GM23338 (cell line): ENCODE data around the gene PLPP6. TPM values are rescaled to one million over a fixed set of nuclear protein-coding genes. Genes with fewer than 3 reads are reported as not detected.

Experiments used
- ATAC-seq: fragments of 200-7000 bp; cut with Tn5 transposase; 3 replicates; pipeline ENCODE4 v1.9.1; 2020
- DNase-seq: peaks from one replicate; pipeline ENCODE4 v3.0.0-alpha.2; 2015; ENCODE audit warnings: low spot score
- H2AFZ ChIP-seq: fragments of 200-600 bp; sonication (generic); 2 replicates; pipeline ENCODE4 v1.8.0; 2016; ENCODE audit warnings: antibody characterized with exemption, mild to moderate bottlenecking, moderate library complexity
- H3F3A ChIP-seq: fragments of 200-600 bp; sonication (generic); replicated peaks from 2 replicates; pipeline ENCODE4 v1.8.0; 2017; ENCODE audit warnings: antibody characterized with exemption, mixed run types, low read depth
- H3K27ac ChIP-seq: fragments of 200-600 bp; sonication (generic); 2 replicates; pipeline ENCODE4 v1.6.1; 2016; ENCODE audit warnings: low read depth
- H3K27me3 ChIP-seq: fragments of 200-600 bp; sonication (generic); 2 replicates; pipeline ENCODE4 v1.8.0; 2016; ENCODE audit warnings: mild to moderate bottlenecking, mixed run types, moderate library complexity; ENCODE audit not compliant: insufficient read depth
- H3K36me3 ChIP-seq: fragments of 200-600 bp; sonication (generic); 2 replicates; pipeline ENCODE4 v1.8.0; 2016; ENCODE audit warnings: mild to moderate bottlenecking; ENCODE audit not compliant: insufficient read depth
- H3K4me1 ChIP-seq: fragments of 200-600 bp; sonication (generic); 2 replicates; pipeline ENCODE4 v1.8.0; 2016; ENCODE audit warnings: mild to moderate bottlenecking, moderate library complexity; ENCODE audit not compliant: insufficient read depth
- H3K4me2 ChIP-seq: fragments of 200-600 bp; sonication (generic); 2 replicates; pipeline ENCODE4 v1.7.1; 2017; ENCODE audit warnings: mixed run types
- H3K4me3 ChIP-seq: fragments of 200-600 bp; sonication (generic); 2 replicates; pipeline ENCODE4 v1.6.1; 2016; ENCODE audit warnings: mixed run types
- H3K79me2 ChIP-seq: fragments of 200-600 bp; sonication (generic); replicated peaks from 2 replicates; pipeline ENCODE4 v1.8.0; 2017; ENCODE audit warnings: mild to moderate bottlenecking; ENCODE audit not compliant: insufficient read depth
- H3K9me2 ChIP-seq: fragments of 200-600 bp; sonication (generic); 2 replicates; pipeline ENCODE4 v1.8.0; 2017; ENCODE audit not compliant: insufficient read depth
- H4K20me1 ChIP-seq: fragments of 200-600 bp; sonication (generic); replicated peaks from 2 replicates; pipeline ENCODE4 v1.8.0; 2017; ENCODE audit warnings: mild to moderate bottlenecking; ENCODE audit not compliant: insufficient read depth
- H3K27ac Mint-ChIP-seq: 2 replicates; pipeline ENCODE4 v1.8.0; 2020; ENCODE audit warnings: inconsistent platforms, mild to moderate bottlenecking, moderate library complexity, mixed read lengths
- H3K27me3 Mint-ChIP-seq: 3 replicates; pipeline ENCODE4 v1.8.0; 2022; ENCODE audit warnings: low read depth, mild to moderate bottlenecking, moderate library complexity, mixed read lengths, inconsistent platforms; ENCODE audit not compliant: insufficient read depth, poor library complexity
- H3K36me3 Mint-ChIP-seq: 3 replicates; pipeline ENCODE4 v1.8.0; 2021; ENCODE audit warnings: low read depth, mild to moderate bottlenecking, inconsistent platforms, moderate library complexity, mixed read lengths
- H3K4me1 Mint-ChIP-seq: 3 replicates; pipeline ENCODE4 v1.8.0; 2020; ENCODE audit warnings: mild to moderate bottlenecking, inconsistent platforms, mixed read lengths
- H3K4me3 Mint-ChIP-seq: 3 replicates; pipeline ENCODE4 v1.8.0; 2021; ENCODE audit warnings: moderate library complexity, mild to moderate bottlenecking, inconsistent platforms, mixed read lengths
- H3K9me3 Mint-ChIP-seq: 3 replicates; pipeline ENCODE4 v1.8.0; 2020; ENCODE audit warnings: moderate library complexity, mild to moderate bottlenecking, inconsistent platforms, mixed read lengths
- CREB1 ChIP-seq: fragments of 250-450 bp; sonication (Bioruptor Pico); IDR thresholded peaks from 2 replicates; pipeline ENCODE4 v1.5.0; 2020; ENCODE audit warnings: low read depth, mild to moderate bottlenecking, moderate library complexity
- JUNB ChIP-seq: IDR thresholded peaks from one replicate; pipeline ENCODE4 v1.6.1; 2016; ENCODE audit warnings: antibody characterized with exemption; ENCODE audit not compliant: unreplicated experiment
- ZNF114 ChIP-seq: fragments of 250-450 bp; sonication (Bioruptor Pico); IDR thresholded peaks from 2 replicates; pipeline ENCODE4 v1.5.0; 2020; ENCODE audit warnings: mild to moderate bottlenecking, moderate library complexity
- ZNF331 ChIP-seq: fragments of 250-450 bp; sonication (Bioruptor Pico); IDR thresholded peaks from 2 replicates; pipeline ENCODE4 v1.5.0; 2020; ENCODE audit warnings: low read depth, mild to moderate bottlenecking, moderate library complexity
- polyA plus RNA-seq: library from polyadenylated mRNA; unstranded; fragments of >200 nt; fragmentation: Nextera tagmentation; extraction: Ambion mirVana; gene quantifications from 2 replicates; pipeline ENCODE4 v1.2.1, GENCODE V29; 2016
- total RNA-seq: library from RNA; depleted of rRNA; stranded (reverse); fragments of >200 nt; shearing (Covaris generic); gene quantifications from 2 replicates; pipeline ENCODE4 v1.2.3, GENCODE V29; 2014
- TF ChIP-seq, protein P1 (sequence below): IDR thresholded peaks from one replicate; pipeline ENCODE4 v1.6.1; 2018; ENCODE audit warnings: antibody characterized with exemption; ENCODE audit not compliant: unreplicated experiment
- TF ChIP-seq, protein P2 (sequence below): fragments of 250-450 bp; sonication (Bioruptor Pico); IDR thresholded peaks from 2 replicates; pipeline ENCODE4 v1.5.0; 2020; ENCODE audit warnings: mild to moderate bottlenecking, moderate library complexity
- TF ChIP-seq, protein P3 (sequence below): IDR thresholded peaks from 2 replicates; pipeline ENCODE4 v1.6.1; 2016; ENCODE audit warnings: antibody characterized with exemption

The PLPP6 gene
- total and polyA plus RNA-seq, 2 experiments from 2014 or later = 6.3 to 13.2 TPM

DNA sequence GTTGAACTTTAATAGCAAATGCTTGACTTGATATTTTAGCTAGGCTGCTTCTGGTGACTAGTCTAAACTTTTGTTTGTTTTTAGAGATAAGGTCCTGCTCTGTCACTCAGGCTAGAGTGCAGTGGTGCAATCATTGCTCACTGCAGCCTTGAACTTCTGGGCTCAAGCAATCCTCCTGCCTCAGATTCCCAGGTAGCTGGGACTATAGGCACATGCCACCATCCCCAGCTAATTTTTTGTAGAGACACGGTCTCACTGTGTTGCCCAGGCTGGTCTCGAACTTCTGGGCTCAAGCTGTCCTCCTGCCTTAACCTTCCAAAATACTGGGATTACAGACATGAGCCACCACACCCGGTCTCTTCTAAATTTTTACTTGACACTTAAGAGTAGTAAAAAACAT is 38.0 kb downstream of the PLPP6 start:
- Histone ChIP-seq H3K79me2 (peaks cover 3% of the 10 kb centered on the region; the same call in 1 of the 2 replicates), H3K27me3 (no peaks in the 10 kb centered on the region), H3K4me2 (no peak overlapping the region), H4K20me1 (no peaks in the 10 kb centered on the region), H3K36me3 (peaks cover 18% of the 10 kb centered on the region), H3F3A (no peaks in the 10 kb centered on the region), H3K9me2 (no peaks in the 10 kb centered on the region), H3K4me1 (no peaks in the 10 kb centered on the region), H2AFZ (no peak overlapping the region), H3K27ac (no peak overlapping the region), H3K4me3 (no peak overlapping the region)
- Mint-ChIP-seq H3K36me3 (peaks cover 36% of the 10 kb centered on the region; the same call in 2 of the 3 replicates), H3K4me1 (no peaks in the 10 kb centered on the region), H3K27ac (no peak overlapping the region), H3K9me3 (no peaks in the 10 kb centered on the region), H3K4me3 (no peak overlapping the region), H3K27me3 (no peaks in the 10 kb centered on the region)
- ATAC-seq (no peak), DNase-seq (no peak)
- no peak for TF ChIP-seq ZNF331
- TF ChIP-seq, protein P1, sequence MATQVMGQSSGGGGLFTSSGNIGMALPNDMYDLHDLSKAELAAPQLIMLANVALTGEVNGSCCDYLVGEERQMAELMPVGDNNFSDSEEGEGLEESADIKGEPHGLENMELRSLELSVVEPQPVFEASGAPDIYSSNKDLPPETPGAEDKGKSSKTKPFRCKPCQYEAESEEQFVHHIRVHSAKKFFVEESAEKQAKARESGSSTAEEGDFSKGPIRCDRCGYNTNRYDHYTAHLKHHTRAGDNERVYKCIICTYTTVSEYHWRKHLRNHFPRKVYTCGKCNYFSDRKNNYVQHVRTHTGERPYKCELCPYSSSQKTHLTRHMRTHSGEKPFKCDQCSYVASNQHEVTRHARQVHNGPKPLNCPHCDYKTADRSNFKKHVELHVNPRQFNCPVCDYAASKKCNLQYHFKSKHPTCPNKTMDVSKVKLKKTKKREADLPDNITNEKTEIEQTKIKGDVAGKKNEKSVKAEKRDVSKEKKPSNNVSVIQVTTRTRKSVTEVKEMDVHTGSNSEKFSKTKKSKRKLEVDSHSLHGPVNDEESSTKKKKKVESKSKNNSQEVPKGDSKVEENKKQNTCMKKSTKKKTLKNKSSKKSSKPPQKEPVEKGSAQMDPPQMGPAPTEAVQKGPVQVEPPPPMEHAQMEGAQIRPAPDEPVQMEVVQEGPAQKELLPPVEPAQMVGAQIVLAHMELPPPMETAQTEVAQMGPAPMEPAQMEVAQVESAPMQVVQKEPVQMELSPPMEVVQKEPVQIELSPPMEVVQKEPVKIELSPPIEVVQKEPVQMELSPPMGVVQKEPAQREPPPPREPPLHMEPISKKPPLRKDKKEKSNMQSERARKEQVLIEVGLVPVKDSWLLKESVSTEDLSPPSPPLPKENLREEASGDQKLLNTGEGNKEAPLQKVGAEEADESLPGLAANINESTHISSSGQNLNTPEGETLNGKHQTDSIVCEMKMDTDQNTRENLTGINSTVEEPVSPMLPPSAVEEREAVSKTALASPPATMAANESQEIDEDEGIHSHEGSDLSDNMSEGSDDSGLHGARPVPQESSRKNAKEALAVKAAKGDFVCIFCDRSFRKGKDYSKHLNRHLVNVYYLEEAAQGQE = no peak

DNA sequence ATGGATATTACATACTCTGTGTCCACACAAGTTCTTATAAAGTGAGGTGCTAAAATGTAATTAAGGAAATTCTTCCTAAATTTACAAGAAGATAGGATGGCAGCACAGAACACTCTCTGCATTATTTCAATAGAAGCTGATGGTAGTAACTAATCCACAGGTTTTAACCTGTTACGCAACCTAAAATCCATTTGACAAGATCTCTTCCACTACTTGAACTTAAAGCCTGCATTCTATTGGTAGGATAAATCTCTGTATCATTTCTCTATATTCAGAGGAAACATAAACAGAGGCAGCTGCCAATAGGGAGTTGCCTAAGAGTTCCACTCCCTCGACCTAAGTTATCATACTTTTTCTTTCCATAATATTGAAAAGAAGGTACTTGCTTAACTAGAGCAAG is 38.8 kb downstream of the PLPP6 start:
- H3K36me3 Mint-ChIP-seq = peaks cover 37% of the 10 kb centered on the region; the same call in 2 of the 3 replicates
- H2AFZ ChIP-seq = no peak overlapping the region
- no peak overlapping the region for H3K27ac ChIP-seq
- no peaks in the 10 kb centered on the region; the same call in 1 of the 2 replicates for H3K79me2 ChIP-seq
- H3K4me2 ChIP-seq = no peak overlapping the region
- DNase-seq (no peak), ATAC-seq (no peak)
- H4K20me1 ChIP-seq = no peaks in the 10 kb centered on the region
- H3K36me3 ChIP-seq = peaks cover 18% of the 10 kb centered on the region
- no peak overlapping the region for H3K4me3 Mint-ChIP-seq
- H3K9me3 Mint-ChIP-seq = no peaks in the 10 kb centered on the region
- H3K27me3 ChIP-seq = no peaks in the 10 kb centered on the region
- no peak overlapping the region for H3K4me3 ChIP-seq
- no peaks in the 10 kb centered on the region for H3K27me3 Mint-ChIP-seq
- H3K4me1 ChIP-seq = no peaks in the 10 kb centered on the region
- H3K4me1 Mint-ChIP-seq = no peaks in the 10 kb centered on the region
- no peaks in the 10 kb centered on the region for H3F3A ChIP-seq
- H3K27ac Mint-ChIP-seq = no peak overlapping the region
- H3K9me2 ChIP-seq = no peaks in the 10 kb centered on the region
- TF ChIP-seq, protein P1 = no peak
- no peak for TF ChIP-seq CREB1 (CRISPR knock-in tag)
- TF ChIP-seq, protein P2, sequence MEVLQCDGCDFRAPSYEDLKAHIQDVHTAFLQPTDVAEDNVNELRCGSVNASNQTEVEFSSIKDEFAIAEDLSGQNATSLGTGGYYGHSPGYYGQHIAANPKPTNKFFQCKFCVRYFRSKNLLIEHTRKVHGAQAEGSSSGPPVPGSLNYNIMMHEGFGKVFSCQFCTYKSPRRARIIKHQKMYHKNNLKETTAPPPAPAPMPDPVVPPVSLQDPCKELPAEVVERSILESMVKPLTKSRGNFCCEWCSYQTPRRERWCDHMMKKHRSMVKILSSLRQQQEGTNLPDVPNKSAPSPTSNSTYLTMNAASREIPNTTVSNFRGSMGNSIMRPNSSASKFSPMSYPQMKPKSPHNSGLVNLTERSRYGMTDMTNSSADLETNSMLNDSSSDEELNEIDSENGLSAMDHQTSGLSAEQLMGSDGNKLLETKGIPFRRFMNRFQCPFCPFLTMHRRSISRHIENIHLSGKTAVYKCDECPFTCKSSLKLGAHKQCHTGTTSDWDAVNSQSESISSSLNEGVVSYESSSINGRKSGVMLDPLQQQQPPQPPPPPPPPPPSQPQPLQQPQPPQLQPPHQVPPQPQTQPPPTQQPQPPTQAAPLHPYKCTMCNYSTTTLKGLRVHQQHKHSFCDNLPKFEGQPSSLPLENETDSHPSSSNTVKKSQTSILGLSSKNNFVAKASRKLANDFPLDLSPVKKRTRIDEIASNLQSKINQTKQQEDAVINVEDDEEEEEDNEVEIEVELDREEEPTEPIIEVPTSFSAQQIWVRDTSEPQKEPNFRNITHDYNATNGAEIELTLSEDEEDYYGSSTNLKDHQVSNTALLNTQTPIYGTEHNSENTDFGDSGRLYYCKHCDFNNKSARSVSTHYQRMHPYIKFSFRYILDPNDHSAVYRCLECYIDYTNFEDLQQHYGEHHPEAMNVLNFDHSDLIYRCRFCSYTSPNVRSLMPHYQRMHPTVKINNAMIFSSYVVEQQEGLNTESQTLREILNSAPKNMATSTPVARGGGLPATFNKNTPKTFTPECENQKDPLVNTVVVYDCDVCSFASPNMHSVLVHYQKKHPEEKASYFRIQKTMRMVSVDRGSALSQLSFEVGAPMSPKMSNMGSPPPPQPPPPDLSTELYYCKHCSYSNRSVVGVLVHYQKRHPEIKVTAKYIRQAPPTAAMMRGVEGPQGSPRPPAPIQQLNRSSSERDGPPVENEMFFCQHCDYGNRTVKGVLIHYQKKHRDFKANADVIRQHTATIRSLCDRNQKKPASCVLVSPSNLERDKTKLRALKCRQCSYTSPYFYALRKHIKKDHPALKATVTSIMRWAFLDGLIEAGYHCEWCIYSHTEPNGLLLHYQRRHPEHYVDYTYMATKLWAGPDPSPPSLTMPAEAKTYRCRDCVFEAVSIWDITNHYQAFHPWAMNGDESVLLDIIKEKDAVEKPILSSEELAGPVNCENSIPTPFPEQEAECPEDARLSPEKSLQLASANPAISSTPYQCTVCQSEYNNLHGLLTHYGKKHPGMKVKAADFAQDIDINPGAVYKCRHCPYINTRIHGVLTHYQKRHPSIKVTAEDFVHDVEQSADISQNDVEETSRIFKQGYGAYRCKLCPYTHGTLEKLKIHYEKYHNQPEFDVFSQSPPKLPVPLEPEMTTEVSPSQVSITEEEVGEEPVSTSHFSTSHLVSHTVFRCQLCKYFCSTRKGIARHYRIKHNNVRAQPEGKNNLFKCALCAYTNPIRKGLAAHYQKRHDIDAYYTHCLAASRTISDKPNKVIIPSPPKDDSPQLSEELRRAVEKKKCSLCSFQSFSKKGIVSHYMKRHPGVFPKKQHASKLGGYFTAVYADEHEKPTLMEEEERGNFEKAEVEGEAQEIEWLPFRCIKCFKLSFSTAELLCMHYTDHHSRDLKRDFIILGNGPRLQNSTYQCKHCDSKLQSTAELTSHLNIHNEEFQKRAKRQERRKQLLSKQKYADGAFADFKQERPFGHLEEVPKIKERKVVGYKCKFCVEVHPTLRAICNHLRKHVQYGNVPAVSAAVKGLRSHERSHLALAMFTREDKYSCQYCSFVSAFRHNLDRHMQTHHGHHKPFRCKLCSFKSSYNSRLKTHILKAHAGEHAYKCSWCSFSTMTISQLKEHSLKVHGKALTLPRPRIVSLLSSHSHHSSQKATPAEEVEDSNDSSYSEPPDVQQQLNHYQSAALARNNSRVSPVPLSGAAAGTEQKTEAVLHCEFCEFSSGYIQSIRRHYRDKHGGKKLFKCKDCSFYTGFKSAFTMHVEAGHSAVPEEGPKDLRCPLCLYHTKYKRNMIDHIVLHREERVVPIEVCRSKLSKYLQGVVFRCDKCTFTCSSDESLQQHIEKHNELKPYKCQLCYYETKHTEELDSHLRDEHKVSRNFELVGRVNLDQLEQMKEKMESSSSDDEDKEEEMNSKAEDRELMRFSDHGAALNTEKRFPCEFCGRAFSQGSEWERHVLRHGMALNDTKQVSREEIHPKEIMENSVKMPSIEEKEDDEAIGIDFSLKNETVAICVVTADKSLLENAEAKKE (CRISPR knock-in tag) = no peak
- no peak for TF ChIP-seq JUNB
- no peak for TF ChIP-seq ZNF331
- TF ChIP-seq ZNF114 (CRISPR knock-in tag) = no peak
- TF ChIP-seq, protein P3, sequence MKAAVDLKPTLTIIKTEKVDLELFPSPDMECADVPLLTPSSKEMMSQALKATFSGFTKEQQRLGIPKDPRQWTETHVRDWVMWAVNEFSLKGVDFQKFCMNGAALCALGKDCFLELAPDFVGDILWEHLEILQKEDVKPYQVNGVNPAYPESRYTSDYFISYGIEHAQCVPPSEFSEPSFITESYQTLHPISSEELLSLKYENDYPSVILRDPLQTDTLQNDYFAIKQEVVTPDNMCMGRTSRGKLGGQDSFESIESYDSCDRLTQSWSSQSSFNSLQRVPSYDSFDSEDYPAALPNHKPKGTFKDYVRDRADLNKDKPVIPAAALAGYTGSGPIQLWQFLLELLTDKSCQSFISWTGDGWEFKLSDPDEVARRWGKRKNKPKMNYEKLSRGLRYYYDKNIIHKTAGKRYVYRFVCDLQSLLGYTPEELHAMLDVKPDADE = no peak
